Purkinje cell (primary cell): ENCODE measurements around the gene ANKRD53. TPM values are rescaled to one million over a fixed set of nuclear protein-coding genes. Genes with fewer than 3 reads are reported as not detected.

ENCODE experiments used
- polyA plus RNA-seq: library from polyadenylated mRNA; unstranded; fragments of >200 nt; fragmentation: Nextera tagmentation; gene quantifications from 2 replicates; pipeline ENCODE4 v1.2.1, GENCODE V29; 2014

The ANKRD53 gene, protein sequence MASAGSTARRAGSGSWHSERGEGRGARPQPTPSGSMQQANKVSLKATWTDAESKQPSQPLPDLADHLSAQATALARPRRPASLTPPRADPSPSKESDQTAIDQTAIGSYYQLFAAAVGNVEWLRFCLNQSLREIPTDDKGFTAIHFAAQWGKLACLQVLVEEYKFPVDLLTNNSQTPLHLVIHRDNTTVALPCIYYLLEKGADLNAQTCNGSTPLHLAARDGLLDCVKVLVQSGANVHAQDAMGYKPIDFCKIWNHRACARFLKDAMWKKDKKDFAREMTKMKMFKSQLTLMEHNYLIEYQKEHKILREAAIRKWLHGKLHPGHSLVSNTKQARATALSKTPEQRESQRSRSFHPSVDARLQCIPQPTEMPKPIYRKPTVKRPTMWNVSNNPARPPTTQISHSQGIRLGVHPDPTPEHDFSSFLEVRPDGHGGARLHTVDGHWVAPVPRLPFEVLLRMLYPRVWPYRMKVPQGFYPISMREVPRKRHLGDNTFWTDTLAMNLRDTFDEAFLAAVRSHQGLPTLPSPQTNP
- polyA plus RNA-seq: not detected in 2 replicates

DNA sequence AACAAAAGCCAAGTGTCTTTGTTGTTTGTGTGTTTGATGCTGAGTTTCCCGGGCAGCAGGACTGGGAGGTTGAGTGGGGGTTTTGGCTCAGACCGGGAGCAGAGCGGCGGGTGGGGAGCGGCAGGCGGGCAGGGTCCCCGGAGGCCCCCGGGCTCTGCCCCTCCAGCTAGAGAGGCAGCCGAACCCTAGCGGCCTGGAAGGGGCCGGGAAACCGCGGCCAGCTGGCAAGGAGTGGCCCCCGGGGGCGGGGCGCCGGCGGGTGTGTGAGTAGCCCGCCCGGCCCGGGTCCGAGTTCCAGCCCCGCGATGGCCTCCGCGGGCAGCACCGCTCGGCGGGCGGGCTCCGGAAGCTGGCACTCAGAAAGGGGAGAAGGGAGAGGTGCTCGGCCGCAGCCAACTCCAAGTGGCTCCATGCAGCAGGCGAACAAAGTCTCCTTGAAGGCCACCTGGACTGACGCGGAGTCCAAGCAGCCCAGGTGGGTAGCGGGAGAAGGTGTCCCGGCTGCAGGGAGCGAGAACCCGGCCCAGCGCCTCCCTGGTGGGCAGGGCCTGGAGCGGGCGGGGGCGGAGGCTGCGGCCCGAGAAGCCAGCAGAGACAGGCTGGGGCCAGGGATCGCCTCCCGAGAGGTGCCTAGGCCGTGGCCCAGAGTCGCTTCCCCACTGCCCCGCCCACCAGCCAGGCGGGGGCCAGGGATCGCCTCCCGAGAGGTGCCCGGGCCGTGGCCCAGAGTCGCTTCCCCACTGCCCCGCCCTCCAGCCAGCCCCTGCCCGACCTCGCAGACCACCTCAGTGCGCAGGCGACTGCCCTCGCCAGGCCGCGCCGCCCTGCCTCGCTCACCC, at the start of gene ANKRD53:
ANKRD53 (plus strand) TSS at position 290 of the 839 bp plus-strand sequence; CDS start at position 306, 16 bp downstream.

DNA sequence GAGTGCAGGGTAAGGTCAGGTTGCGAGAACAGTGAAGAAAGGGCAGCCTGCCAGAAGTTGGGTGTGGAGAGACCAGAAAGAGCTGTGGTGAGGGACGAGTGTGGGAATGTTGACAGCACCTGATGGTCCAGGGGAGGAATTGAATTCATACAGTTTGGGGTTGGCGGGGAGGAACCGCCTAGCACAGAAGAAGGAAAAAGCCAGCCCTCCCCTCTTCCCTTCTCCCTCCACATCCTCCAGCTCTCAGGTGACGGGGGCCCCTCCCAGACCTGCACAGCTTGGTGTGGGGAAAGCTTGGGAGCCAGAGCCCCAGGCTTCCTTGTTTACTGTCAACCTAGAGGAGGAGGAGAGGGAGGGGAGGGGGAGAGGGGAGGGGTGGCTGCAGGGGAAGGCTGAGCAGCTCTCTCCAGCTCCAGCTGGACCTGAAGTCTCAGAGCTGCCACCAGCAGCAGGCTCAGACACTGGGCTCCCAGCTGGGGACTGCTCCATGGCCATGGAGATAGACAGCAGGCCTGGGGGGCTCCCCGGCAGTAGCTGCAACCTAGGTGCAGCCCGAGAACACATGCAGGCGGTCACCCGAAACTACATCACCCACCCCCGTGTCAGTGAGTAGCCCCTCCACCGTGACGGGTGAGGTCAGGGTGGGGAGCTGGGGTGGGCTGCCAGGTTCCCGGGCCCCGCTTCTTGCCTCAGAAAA, 42.8 kb upstream of the ANKRD53 start, which contains the start of gene ATP6V1B1:
ATP6V1B1 (plus strand) TSS at position 433 of the 697 bp plus-strand sequence; CDS start at position 488, 55 bp downstream.

DNA sequence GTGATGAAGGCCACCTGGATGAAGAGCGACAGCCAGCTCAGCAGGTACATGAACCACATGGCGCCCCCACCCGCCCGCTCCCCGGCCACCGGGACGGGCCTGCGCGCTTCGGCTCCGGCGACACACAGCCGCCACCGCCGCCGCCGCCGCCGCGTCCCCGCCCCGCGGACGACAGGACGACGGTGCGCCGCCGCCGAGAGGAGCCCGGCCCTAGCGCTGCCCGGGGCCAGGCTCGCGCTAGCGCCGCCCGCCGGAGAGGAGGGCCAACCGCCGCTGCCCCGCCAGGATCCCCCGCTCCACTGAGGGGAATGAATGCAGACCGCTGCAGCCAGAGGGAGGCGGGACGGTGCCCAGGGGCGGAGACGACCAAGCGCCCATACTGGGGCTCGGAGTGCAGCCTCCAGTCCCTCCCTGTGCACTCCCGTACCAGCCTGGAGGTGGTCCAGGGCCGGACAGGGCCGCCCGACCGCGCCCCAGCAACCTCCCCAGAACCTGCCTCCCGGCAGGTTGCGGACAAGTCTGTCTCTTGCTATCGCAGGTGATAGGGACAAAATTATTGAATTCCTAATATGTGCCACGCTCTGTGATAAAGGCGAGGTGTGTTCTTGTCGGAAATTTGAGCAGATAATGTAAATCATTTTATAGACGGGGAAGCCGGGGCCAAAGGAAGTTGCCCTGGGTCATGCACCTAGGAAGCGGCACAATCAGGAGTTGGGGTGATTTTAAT, 16.4 kb downstream of the ANKRD53 start, which contains the start of gene TEX261:
TEX261 (minus strand) TSS at position 175 of the 727 bp plus-strand sequence; CDS start at position 59, 116 bp downstream.

Other genes with a start within 250 kb of the ANKRD53 start
- gene ADD2, start 210.4 kb upstream of the ANKRD53 start, polyA plus RNA-seq: 0.46 and 5.4 TPM in 2 replicates
- gene FIGLA, start 188.0 kb upstream of the ANKRD53 start, polyA plus RNA-seq: not detected in 2 replicates
- not detected in 2 replicates for gene CLEC4F, start 158.0 kb upstream of the ANKRD53 start, polyA plus RNA-seq
- gene CD207, start 142.8 kb upstream of the ANKRD53 start, polyA plus RNA-seq: not detected in 2 replicates
- 0.40 TPM in 1 of 2 replicates, not detected in the other for gene VAX2, start 78.1 kb upstream of the ANKRD53 start, polyA plus RNA-seq
- gene ATP6V1B1, start 42.7 kb upstream of the ANKRD53 start, polyA plus RNA-seq: not detected in 2 replicates
- 15.1 and 16.5 TPM in 2 replicates for gene TEX261, start 16.2 kb downstream of the ANKRD53 start, polyA plus RNA-seq
- gene NAGK, start 90.0 kb downstream of the ANKRD53 start, polyA plus RNA-seq: 61.0 and 69.8 TPM in 2 replicates
- 68.3 and 82.9 TPM in 2 replicates for gene MCEE, start 151.6 kb downstream of the ANKRD53 start, polyA plus RNA-seq
- gene MPHOSPH10, start 152.0 kb downstream of the ANKRD53 start, polyA plus RNA-seq: 54.1 and 70.1 TPM in 2 replicates
- 1.2 and 1.4 TPM in 2 replicates for gene PAIP2B, start 248.5 kb downstream of the ANKRD53 start, polyA plus RNA-seq